NCI-H345 treated with DMSO at 0.1 percent for 48 hours (cell line): ENCODE measurements around the gene MOCS1.

Source experiments
- DNase-seq: peaks from one replicate; lab custom pipeline; 2025; ENCODE audit not compliant: unreplicated experiment; lab: John Stamatoyannopoulos, UW

Gene MOCS1

GRCh38 chr6:39925191-39925930, 8.9 kb downstream of the MOCS1 start:
- DNase-seq: no peak

DNA sequence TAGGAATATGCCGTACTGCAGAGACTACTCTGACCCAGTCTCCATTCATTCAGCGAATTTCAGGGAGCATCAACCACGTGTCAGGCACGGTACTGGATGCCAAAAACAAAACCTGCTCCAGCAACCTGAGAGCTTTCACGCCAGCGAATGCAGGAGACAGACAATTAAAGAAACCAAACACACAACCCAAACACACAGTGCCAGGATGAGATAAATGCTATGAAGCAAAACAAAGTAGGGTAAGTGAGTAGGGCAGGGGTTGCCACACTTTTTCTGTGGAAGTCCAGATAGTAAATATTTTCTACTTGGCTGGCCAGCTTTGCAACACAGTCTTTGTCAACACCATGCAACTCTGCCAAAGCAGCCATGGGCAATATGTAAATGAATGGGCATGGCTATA, 10.0 kb downstream of the MOCS1 start:
- DNase-seq: no peak

- no peak for DNase-seq
Measured at GRCh38 chr6:39923861-39924260, 10.4 kb downstream of the MOCS1 start.

DNA sequence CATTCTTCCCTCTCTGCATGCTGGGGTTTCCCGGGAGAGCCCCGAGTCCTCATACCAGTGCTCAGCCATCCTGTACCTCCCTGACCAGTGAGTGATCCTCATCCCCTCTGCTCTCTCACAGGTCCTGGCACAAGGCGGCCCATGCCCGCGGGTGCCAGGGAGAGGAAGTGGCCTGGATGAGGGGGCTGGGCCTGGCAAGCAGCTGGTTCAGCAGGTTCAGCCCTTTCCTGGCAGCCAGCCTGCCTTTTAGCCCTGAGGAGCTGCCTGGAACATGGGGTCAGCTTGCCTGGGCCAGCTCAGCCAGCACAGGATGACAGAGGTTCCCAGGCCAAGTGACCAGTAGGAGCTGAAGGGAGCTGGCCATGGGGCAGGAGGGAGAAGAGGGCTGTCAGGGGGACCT, 10.9 kb downstream of the MOCS1 start:
- DNase-seq: no peak

DNA sequence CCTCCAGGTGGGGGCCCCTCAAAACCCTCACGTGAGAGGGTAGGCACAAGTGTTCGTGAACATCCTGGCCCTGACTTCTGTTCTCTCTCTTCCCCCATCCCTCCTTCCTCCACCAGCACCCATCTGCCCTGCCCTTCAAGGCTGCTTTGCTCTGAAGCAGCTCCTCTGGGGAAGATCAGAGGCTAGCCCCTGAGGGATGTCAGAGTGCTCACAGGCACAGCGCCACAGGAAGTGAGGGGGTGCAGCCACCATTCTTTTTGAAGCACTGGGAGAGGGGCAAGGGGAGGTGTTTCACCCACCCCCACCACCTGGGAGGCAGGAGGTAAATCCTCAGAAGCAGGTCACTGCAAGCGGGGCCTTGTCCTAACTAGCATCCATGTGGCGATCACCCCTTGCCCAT, 11.4 kb downstream of the MOCS1 start:
- DNase-seq: no peak

- DNase-seq: no peak
Measured at GRCh38 chr6:39920157-39920556, 14.1 kb downstream of the MOCS1 start.

GRCh38 chr6:39918831-39919230, 15.4 kb downstream of the MOCS1 start:
- DNase-seq: no peak

DNA sequence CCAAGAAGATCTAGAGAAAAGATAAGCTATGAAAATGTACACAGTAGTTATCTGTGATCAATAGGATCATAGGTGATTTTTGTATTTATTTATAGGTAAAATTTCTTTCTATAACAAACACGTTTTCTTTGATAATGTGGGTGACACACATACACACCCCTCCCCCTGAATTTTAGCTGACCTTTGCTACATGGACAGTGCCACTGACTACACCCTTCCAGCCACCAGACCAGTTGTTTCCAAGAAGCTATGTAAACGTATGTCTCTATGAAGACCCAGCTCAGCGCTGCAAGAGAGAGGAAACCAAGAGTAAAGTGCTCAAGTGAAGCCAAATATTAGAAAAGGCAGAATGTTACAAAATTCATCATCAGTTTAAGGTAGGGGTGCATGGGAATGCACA, 16.3 kb downstream of the MOCS1 start:
- no peak for DNase-seq

DNA sequence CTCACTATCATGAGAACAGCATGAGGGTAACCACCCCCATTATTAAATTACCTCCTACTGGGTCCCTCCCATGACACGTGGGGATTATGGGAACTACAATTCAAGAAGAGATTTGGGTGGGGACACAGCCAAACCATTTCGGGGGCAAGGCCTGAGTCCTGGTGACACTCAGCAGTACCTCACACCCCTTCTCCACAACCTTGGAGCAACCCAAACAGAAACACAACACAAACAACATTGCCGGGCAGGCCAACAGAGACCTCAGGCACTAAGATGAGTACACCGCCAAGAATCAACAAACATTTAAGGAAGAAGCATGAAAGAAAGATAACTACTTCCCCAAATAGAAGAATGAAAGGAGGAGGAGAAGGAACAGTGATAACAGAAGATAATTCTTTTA, 16.9 kb downstream of the MOCS1 start:
- no peak for DNase-seq

GRCh38 chr6:39915866-39916265, 18.4 kb downstream of the MOCS1 start:
- DNase-seq: no peak

- no peak for DNase-seq
Measured at GRCh38 chr6:39914239-39914638, 20.0 kb downstream of the MOCS1 start.

DNA sequence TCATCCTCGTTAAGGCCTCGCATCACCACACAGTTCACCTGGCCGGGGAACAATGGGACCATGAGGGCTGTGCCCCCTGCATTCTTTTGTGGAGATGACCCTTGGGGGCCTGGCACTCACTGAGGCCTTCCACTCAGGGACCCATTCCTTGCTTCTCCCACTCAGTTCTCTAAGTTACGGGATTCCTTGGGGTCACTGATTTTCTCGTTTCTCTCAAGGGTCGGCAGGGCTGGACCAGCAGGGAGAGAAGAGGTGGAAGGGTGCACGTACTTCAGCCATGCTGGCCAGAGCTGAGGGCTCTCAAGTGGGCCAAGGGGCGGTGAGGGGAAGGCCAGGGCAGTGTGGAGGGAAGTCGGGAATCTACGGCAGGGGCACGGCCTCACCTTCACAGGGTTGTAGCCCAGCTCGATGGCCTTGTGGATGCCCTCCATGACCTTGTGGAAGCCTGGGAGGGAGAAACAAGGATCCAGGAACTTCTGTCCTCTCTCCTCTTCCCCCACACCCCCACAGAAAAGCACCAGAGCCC, 20.8 kb downstream of the MOCS1 start:
- no peak for DNase-seq

DNA sequence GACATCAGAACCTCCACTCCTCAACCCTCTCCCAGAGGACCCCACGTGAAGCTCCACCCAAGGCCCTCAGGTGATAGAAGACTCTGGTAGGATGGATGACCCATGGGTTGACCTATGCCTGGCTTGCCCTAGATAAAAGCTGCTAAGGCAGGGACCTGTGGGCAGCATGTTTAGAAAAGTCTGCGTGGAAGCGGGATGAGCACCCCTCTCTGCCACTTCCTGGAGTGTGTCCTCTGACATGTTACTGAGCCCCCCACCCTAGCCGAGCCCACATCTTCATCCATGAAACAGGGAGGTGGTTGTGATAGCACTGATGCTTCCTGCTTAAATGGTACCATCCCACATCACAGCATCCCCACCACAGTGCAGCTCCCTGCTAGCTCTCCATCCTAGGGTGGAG, 21.8 kb downstream of the MOCS1 start:
- no peak for DNase-seq

DNA sequence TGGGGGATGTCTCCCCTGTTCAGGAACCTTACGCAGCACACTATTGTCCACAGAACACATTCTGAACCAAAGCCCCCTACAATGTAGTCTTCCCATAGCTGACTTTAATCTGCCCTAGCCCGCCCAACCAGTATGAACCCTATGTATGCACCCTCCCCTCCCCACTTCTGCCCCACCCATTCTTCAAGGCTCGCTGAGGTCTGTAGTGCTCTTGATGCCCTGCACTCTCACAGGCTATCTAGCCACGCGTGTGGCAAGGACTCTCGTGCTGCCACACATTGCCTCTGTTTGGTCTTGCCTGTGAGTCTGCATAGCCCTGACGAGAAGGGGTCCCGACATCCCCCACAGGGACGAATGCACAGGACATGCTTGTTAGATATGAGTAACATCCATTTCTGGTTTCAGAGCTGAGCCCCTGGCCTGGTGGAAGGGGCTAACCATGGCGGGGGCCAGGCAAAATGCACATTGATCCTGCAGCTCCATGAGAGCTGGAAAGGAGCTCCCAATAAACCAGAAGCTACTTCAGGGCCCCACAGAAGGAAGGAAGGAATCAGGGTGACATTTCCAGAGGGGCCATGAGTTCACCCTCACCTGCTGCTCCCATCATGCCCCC, 22.6 kb downstream of the MOCS1 start:
- DNase-seq: no peak

DNA sequence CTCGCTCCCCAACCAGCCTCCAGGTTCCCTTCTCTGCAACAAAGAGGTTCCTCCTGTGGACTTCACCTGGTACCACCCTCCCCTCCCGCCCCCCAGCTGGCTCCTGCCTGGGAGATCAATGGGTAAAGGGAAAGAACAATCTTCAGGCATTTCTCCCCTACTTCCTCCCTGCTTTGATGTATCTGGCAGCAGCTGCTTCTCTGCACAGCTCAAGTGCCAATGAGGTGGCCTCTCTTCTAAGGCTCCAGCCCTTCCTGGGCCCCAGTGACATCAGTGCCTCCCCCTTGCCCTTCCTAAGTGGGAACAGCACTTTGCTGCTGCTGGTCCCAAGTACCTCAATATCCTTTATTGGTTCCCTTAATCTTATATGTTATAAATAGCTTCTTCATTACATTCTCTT, 23.5 kb downstream of the MOCS1 start:
- no peak for DNase-seq

GRCh38 chr6:39910164-39910563, 24.1 kb downstream of the MOCS1 start:
- no peak for DNase-seq

DNA sequence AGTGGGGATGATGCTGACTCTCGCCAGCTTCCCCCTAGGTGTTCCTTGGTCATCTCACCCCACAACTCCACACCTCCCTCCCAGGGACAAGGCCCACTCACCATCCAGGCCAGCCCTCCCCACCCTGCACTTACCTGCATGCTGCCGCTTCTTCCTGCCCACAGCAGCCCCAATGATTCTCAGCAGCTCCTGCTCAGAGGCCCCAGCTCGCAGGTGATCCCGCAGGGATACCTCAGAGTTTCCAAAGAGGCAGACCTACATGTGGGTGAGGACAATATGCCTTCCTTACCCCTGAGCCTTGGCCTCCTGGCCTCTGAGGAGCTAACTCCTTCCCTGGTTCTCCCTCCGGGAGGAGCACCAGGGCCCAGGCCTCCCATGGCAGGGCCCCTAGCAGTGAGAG, 24.6 kb downstream of the MOCS1 start:
- no peak for DNase-seq

GRCh38 chr6:39908838-39909583, 25.3 kb downstream of the MOCS1 start:
- DNase-seq: no peak

DNA sequence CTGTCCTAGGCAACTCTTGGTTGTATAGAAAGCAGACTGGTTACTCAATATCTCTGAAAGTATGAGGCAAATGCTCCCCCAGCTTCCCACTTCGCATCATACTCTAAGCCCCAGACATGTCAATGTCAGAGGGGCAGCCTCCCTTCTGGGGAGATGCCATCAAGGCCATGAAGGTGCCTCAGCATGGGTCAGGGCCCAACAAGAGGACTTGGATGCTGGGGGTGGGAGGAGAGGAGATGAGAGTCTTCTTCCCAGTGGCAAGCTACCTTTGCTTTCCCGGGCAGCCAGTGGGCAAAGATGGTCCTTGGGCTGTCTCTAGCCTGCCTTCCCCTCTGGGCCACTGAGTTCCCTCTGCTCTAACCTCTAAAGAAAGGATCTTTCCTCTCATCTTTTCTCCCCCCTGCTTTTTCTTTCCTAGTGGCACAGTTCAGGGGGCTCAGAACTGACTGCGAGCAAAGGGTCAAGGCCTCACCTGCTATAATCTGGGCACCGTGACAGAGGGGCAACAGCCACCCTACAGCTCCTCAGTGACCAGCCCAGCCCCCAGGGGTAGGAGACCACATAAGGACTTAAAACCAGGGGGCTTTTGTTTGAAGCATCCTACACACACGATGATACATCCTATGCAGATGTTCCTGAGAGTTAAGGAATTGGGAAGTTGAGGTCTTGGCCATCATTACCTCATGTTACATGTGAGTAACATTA, 26.2 kb downstream of the MOCS1 start:
- no peak for DNase-seq

- no peak for DNase-seq
Measured at GRCh38 chr6:39906318-39906761, 27.9 kb downstream of the MOCS1 start.

DNA sequence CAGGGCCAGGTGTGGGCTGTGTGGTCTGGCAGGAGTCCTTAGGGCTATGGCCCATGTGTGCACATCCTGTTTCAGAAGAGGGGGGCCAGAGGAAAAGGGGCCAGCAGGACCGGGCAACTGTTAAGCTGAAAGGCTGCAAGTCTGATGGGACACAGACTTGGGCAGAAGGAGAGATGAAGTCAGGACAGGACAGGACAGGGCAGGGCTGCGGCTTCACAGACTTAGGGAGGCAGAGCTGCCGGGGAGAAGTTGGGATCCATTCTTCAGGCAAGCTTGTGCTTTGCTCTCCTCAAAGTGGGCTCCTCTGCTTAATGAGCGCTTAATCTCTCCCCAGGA, 28.7 kb downstream of the MOCS1 start:
- DNase-seq: no peak
